Fibroblast of lung (primary cell): ENCODE measurements around the gene STRN3. TPM values are rescaled to one million over a fixed set of nuclear protein-coding genes. Genes with fewer than 3 reads are reported as not detected.

ENCODE experiments used
- DNase-seq, 2 donors: peaks; one replicate each; pipeline versions ENCODE4 v3.0.0 to v3.0.0-alpha.2; 2010; ENCODE audit warnings: low read depth in 2 of 2
- H2AFZ ChIP-seq: 2 replicates; pipeline ENCODE4 v1.5.1; 2012; ENCODE audit warnings: low read length, control low read depth, inconsistent platforms
- H3K27ac ChIP-seq: 2 replicates; pipeline ENCODE4 v1.5.1; 2011; ENCODE audit warnings: low read length, control low read depth; ENCODE audit not compliant: insufficient read depth
- H3K27me3 ChIP-seq: 2 replicates; pipeline ENCODE4 v1.5.1; 2011; ENCODE audit warnings: mild to moderate bottlenecking, low read length; ENCODE audit not compliant: control insufficient read depth, insufficient read depth
- H3K36me3 ChIP-seq: 2 replicates; pipeline ENCODE4 v1.5.1; 2011; ENCODE audit warnings: low read length; ENCODE audit not compliant: control insufficient read depth, insufficient read depth
- H3K4me1 ChIP-seq: 2 replicates; pipeline ENCODE4 v1.5.1; 2011; ENCODE audit warnings: low read length; ENCODE audit not compliant: control insufficient read depth, insufficient read depth; ENCODE audit errors: extremely low read depth
- H3K4me2 ChIP-seq: 2 replicates; pipeline ENCODE4 v1.5.1; 2011; ENCODE audit warnings: low read length, control low read depth; ENCODE audit not compliant: insufficient read depth; ENCODE audit errors: extremely low read depth
- H3K4me3 ChIP-seq, 4 experiments: fragments of 200-600 bp in 1 of 4; sonication (generic) in 1 of 4; replicated peaks in 1 of 4; 2 replicates each; pipeline ENCODE4 v1.5.1; 2011 to 2016; ENCODE audit warnings: low read length in 4 of 4, low read depth in 3 of 4, mild to moderate bottlenecking in 3 of 4, control low read depth in 2 of 4, inconsistent platforms in 1 of 4, mixed read lengths in 1 of 4; ENCODE audit not compliant: insufficient read depth in 1 of 4; ENCODE audit errors: control extremely low read depth in 1 of 4
- H3K79me2 ChIP-seq: 2 replicates; pipeline ENCODE4 v1.5.1; 2012; ENCODE audit warnings: mild to moderate bottlenecking, low read length, inconsistent platforms; ENCODE audit not compliant: control insufficient read depth, insufficient read depth
- H3K9ac ChIP-seq: 2 replicates; pipeline ENCODE4 v1.5.1; 2011; ENCODE audit warnings: mild to moderate bottlenecking, low read length, control low read depth; ENCODE audit not compliant: insufficient read depth
- H3K9me3 ChIP-seq: 2 replicates; pipeline ENCODE4 v1.5.1; 2012; ENCODE audit warnings: low read depth, low read length; ENCODE audit not compliant: control insufficient read depth, insufficient read depth
- H4K20me1 ChIP-seq: 2 replicates; pipeline ENCODE4 v1.5.1; 2011; ENCODE audit warnings: low read length; ENCODE audit not compliant: control insufficient read depth, insufficient read depth; ENCODE audit errors: extremely low read depth
- CTCF ChIP-seq, 2 donors: IDR thresholded peaks in 1 of 2; conservative IDR thresholded peaks in 1 of 2; 1 replicate in 1 of 2; 2 replicates in 1 of 2; pipeline ENCODE4 v1.5.1; 2011 to 2012; ENCODE audit warnings: low read length in 2 of 2, control low read depth in 1 of 2, inconsistent platforms in 1 of 2, low read depth in 1 of 2, mild to moderate bottlenecking in 1 of 2
- EZH2 ChIP-seq: IDR thresholded peaks from 2 replicates; pipeline ENCODE4 v1.5.1; 2012; ENCODE audit warnings: low read length, control low read depth, mild to moderate bottlenecking; ENCODE audit errors: missing control alignments
- polyA plus RNA-seq, 2 donors: library from polyadenylated mRNA; depleted of rRNA in 1 of 2; stranded (reverse) in 1 of 2; unstranded in 1 of 2; fragments of >200 nt; gene quantifications; 2 replicates each; pipeline ENCODE4 v1.2.1, GENCODE V29; 2011 to 2012; ENCODE audit warnings: missing spikeins in 1 of 2
- total RNA-seq: library from RNA; depleted of rRNA; stranded (reverse); fragments of >200 nt; gene quantifications from 2 replicates; pipeline ENCODE4 v1.2.1, GENCODE V29; 2014

STRN3 gene
- total and polyA plus RNA-seq, 2 donors (not counting 1 experiment from before 2014, with no cell fraction given): 42.0 to 88.2 TPM

GRCh38 chr14:30983858-30984257 is 42.3 kb downstream of the STRN3 start:
- peaks cover 2% of the 10 kb centered on the region for H3K4me1 ChIP-seq
- no peaks in the 10 kb centered on the region for H3K9me3 ChIP-seq
- DNase-seq: no peak
- H3K79me2 ChIP-seq: peaks cover 61% of the 10 kb centered on the region
- H3K4me2 ChIP-seq: no peak overlapping the region
- no peak overlapping the region for H3K9ac ChIP-seq
- no peak overlapping the region for H2AFZ ChIP-seq
- no peaks in the 10 kb centered on the region for H3K36me3 ChIP-seq
- H3K4me3 ChIP-seq: no peak overlapping the region
- no peak for TF ChIP-seq CTCF (conservative IDR thresholded peaks at IDR 0.05 in 1 of 2, IDR thresholded peaks at IDR 0.05 in 1 of 2; ENCODE audit: low read depth in 1 of 2, low read length in 2 of 2)
- no peak for TF ChIP-seq EZH2
- H4K20me1 ChIP-seq: peaks cover 2% of the 10 kb centered on the region
- no peaks in the 10 kb centered on the region for H3K27me3 ChIP-seq
- H3K27ac ChIP-seq: no peak overlapping the region

GRCh38 chr14:30982533-30982932 is 43.6 kb downstream of the STRN3 start:
- DNase-seq: no peak
- no peak overlapping the region for H3K4me2 ChIP-seq
- peaks cover 70% of the 10 kb centered on the region for H3K79me2 ChIP-seq
- H2AFZ ChIP-seq: no peak overlapping the region
- no peaks in the 10 kb centered on the region for H3K27me3 ChIP-seq
- H3K27ac ChIP-seq: no peak overlapping the region
- no peaks in the 10 kb centered on the region for H3K36me3 ChIP-seq
- TF ChIP-seq CTCF (conservative IDR thresholded peaks at IDR 0.05 in 1 of 2, IDR thresholded peaks at IDR 0.05 in 1 of 2; ENCODE audit: low read depth in 1 of 2, low read length in 2 of 2) (no peak), EZH2 (no peak)
- no peak overlapping the region for H3K9ac ChIP-seq
- H3K4me1 ChIP-seq: no peaks in the 10 kb centered on the region
- H4K20me1 ChIP-seq: peaks cover 2% of the 10 kb centered on the region
- H3K4me3 ChIP-seq: no peak overlapping the region
- no peaks in the 10 kb centered on the region for H3K9me3 ChIP-seq

GRCh38 chr14:30980980-30981379 is 45.2 kb downstream of the STRN3 start:
- no peak for DNase-seq
- Histone ChIP-seq H3K36me3 (no peaks in the 10 kb centered on the region), H3K9ac (no peak overlapping the region), H3K27me3 (no peaks in the 10 kb centered on the region), H3K4me3 (no peak overlapping the region), H2AFZ (no peak overlapping the region), H3K27ac (no peak overlapping the region), H3K79me2 (peaks cover 72% of the 10 kb centered on the region), H3K4me1 (no peaks in the 10 kb centered on the region), H4K20me1 (peaks cover 2% of the 10 kb centered on the region), H3K9me3 (no peaks in the 10 kb centered on the region), H3K4me2 (no peak overlapping the region)
- TF ChIP-seq CTCF (conservative IDR thresholded peaks at IDR 0.05 in 1 of 2, IDR thresholded peaks at IDR 0.05 in 1 of 2; ENCODE audit: low read depth in 1 of 2, low read length in 2 of 2) (no peak), EZH2 (no peak)
